Caco-2 (cell line): ENCODE data around the gene C1D. TPM values are rescaled to one million over a fixed set of nuclear protein-coding genes. Genes with fewer than 3 reads are reported as not detected.

Experiments used
- BruUV-seq: library from RNA; stranded (reverse); fragments of 400-500 nt; replicated peaks from 2 replicates; lab custom pipeline; 2021; lab: Mats Ljungman, UMichigan
- CTCF ChIA-PET: fragments of 300-600 bp; sonication (Branson Sonifier 250); formaldehyde crosslinking; loops from one replicate; lab custom pipeline; 2022; ENCODE audit warnings: antibody characterized with exemption; lab: Charles Lee
- POLR2A ChIA-PET: fragments of 300-600 bp; sonication (Branson Sonifier 250); formaldehyde crosslinking; loops from one replicate; lab custom pipeline; 2022; ENCODE audit warnings: antibody characterized with exemption; lab: Charles Lee
- DNase-seq, 2 experiments: peaks; one replicate each; pipeline versions ENCODE4 v3.0.0 to v3.0.0-alpha.2; 2020 to 2022
- H3K27me3 ChIP-seq: replicated peaks from 2 replicates; pipeline ENCODE4 v1.6.0; 2011; ENCODE audit warnings: low read length; ENCODE audit not compliant: control insufficient read depth, insufficient read depth
- H3K36me3 ChIP-seq: 2 replicates; pipeline ENCODE4 v1.5.1; 2011; ENCODE audit warnings: low read length; ENCODE audit not compliant: control insufficient read depth, insufficient read depth
- H3K4me1 ChIP-seq: fragments of 250-450 bp; sonication (Bioruptor Pico); 2 replicates; pipeline ENCODE4 v1.5.1; 2020; ENCODE audit warnings: mild to moderate bottlenecking
- H3K4me3 ChIP-seq: 2 replicates; pipeline ENCODE4 v1.5.1; 2011; ENCODE audit warnings: low read depth, mild to moderate bottlenecking, control low read depth, low read length
- H3K9me3 ChIP-seq: fragments of 250-450 bp; sonication (Bioruptor Pico); 2 replicates; pipeline ENCODE4 v1.5.1; 2020; ENCODE audit warnings: mild to moderate bottlenecking, moderate library complexity
- H3K27ac Mint-ChIP-seq: one replicate; pipeline ENCODE4 v1.8.0; 2022; ENCODE audit warnings: mixed read lengths; ENCODE audit not compliant: unreplicated experiment
- H3K27me3 Mint-ChIP-seq: one replicate; pipeline ENCODE4 v1.8.0; 2022; ENCODE audit warnings: mixed read lengths; ENCODE audit not compliant: insufficient read depth, unreplicated experiment
- H3K36me3 Mint-ChIP-seq: one replicate; pipeline ENCODE4 v1.8.0; 2022; ENCODE audit warnings: mild to moderate bottlenecking, mixed read lengths; ENCODE audit not compliant: insufficient read depth, unreplicated experiment
- H3K4me1 Mint-ChIP-seq: one replicate; pipeline ENCODE4 v1.8.0; 2022; ENCODE audit warnings: low read depth, mixed read lengths; ENCODE audit not compliant: unreplicated experiment
- H3K4me3 Mint-ChIP-seq: one replicate; pipeline ENCODE4 v1.8.0; 2022; ENCODE audit warnings: mild to moderate bottlenecking, moderate library complexity, mixed read lengths; ENCODE audit not compliant: unreplicated experiment
- H3K9me3 Mint-ChIP-seq: one replicate; pipeline ENCODE4 v1.8.0; 2022; ENCODE audit warnings: mixed read lengths; ENCODE audit not compliant: unreplicated experiment
- CTCF ChIP-seq, 2 experiments: fragments of 200-600 bp in 1 of 2; IDR thresholded peaks; 1 replicate in 1 of 2; 2 replicates in 1 of 2; pipeline versions ENCODE4 v1.5.1 to v1.8.0; 2011 to 2022; ENCODE audit warnings: antibody characterized with exemption in 1 of 2, control low read depth in 1 of 2, inconsistent platforms in 1 of 2, low read depth in 1 of 2, low read length in 1 of 2, mild to moderate bottlenecking in 1 of 2, moderate library complexity in 1 of 2; ENCODE audit not compliant: insufficient read depth in 1 of 2, severe bottlenecking in 1 of 2, unreplicated experiment in 1 of 2
- intact Hi-C: fragments of 100-400 bp; cut with micrococcal nuclease; formaldehyde crosslinking; loops from one replicate; pipeline ENCODE4 v1.10.0; 2022; ENCODE audit not compliant: unreplicated experiment
- total RNA-seq: library from RNA; stranded (reverse); gene quantifications from 2 replicates; pipeline ENCODE4 v1.2.3, GENCODE V29; 2022

C1D gene
- total RNA-seq, 1 experiment from 2014 or later, result 23.7 TPM

GRCh38 chr2:67999332-67999731 is 63.5 kb downstream of the C1D start:
- H3K9me3 ChIP-seq, result peaks cover 4% of the 10 kb centered on the region; the same call in 1 of the 2 replicates
- intact Hi-C loops, result no loop called here
- no peak for DNase-seq
- H3K36me3 Mint-ChIP-seq, result no peaks in the 10 kb centered on the region
- BruUV-seq, result no TSS peak
- no peak overlapping the region for H3K4me3 Mint-ChIP-seq
- H3K4me3 ChIP-seq, result no peak overlapping the region
- H3K9me3 Mint-ChIP-seq, result no peaks in the 10 kb centered on the region
- H3K27ac Mint-ChIP-seq, result no peak overlapping the region
- ChIA-PET POLR2A (no interaction called here), CTCF (no interaction called here)
- H3K36me3 ChIP-seq, result no peaks in the 10 kb centered on the region
- H3K27me3 ChIP-seq, result no peaks in the 10 kb centered on the region
- no peaks in the 10 kb centered on the region for H3K4me1 Mint-ChIP-seq
- H3K27me3 Mint-ChIP-seq, result no peaks in the 10 kb centered on the region
- TF ChIP-seq CTCF (IDR thresholded peaks at IDR 0.05; ENCODE audit: insufficient read depth in 1 of 2, low read depth in 1 of 2, low read length in 1 of 2, severe bottlenecking in 1 of 2, unreplicated experiment in 1 of 2), result no peak
- no peaks in the 10 kb centered on the region for H3K4me1 ChIP-seq

GRCh38 chr2:67997903-67998302 is 64.9 kb downstream of the C1D start:
- H3K27me3 Mint-ChIP-seq, result no peaks in the 10 kb centered on the region
- intact Hi-C loops, result no loop called here
- no peak overlapping the region for H3K27ac Mint-ChIP-seq
- H3K36me3 Mint-ChIP-seq, result no peaks in the 10 kb centered on the region
- DNase-seq, result no peak
- Histone ChIP-seq H3K9me3 (peaks cover 10% of the 10 kb centered on the region; the same call in 1 of the 2 replicates), H3K27me3 (no peaks in the 10 kb centered on the region), H3K4me3 (no peak overlapping the region), H3K36me3 (no peaks in the 10 kb centered on the region), H3K4me1 (no peaks in the 10 kb centered on the region)
- no TSS peak for BruUV-seq
- CTCF ChIA-PET, result no interaction called here
- H3K4me3 Mint-ChIP-seq, result no peak overlapping the region
- POLR2A ChIA-PET, result no interaction called here
- H3K9me3 Mint-ChIP-seq, result peaks cover 9% of the 10 kb centered on the region
- H3K4me1 Mint-ChIP-seq, result no peaks in the 10 kb centered on the region
- TF ChIP-seq CTCF (IDR thresholded peaks at IDR 0.05; ENCODE audit: insufficient read depth in 1 of 2, low read depth in 1 of 2, low read length in 1 of 2, severe bottlenecking in 1 of 2, unreplicated experiment in 1 of 2), result no peak

GRCh38 chr2:67997528-67997900 is 65.3 kb downstream of the C1D start:
- Mint-ChIP-seq H3K36me3 (no peaks in the 10 kb centered on the region), H3K9me3 (peaks cover 9% of the 10 kb centered on the region), H3K27ac (no peak overlapping the region), H3K4me1 (no peaks in the 10 kb centered on the region), H3K27me3 (no peaks in the 10 kb centered on the region), H3K4me3 (no peak overlapping the region)
- DNase-seq, result no peak
- Histone ChIP-seq H3K9me3 (peaks cover 10% of the 10 kb centered on the region; the same call in 1 of the 2 replicates), H3K36me3 (no peaks in the 10 kb centered on the region), H3K4me1 (no peaks in the 10 kb centered on the region), H3K27me3 (no peaks in the 10 kb centered on the region), H3K4me3 (no peak overlapping the region)
- POLR2A ChIA-PET, result no interaction called here
- no peak for TF ChIP-seq CTCF (IDR thresholded peaks at IDR 0.05; ENCODE audit: insufficient read depth in 1 of 2, low read depth in 1 of 2, low read length in 1 of 2, severe bottlenecking in 1 of 2, unreplicated experiment in 1 of 2)
- no TSS peak for BruUV-seq
- CTCF ChIA-PET, result no interaction called here
- intact Hi-C loops, result no loop called here
